GM21381 (cell line): ENCODE results near the gene SSTR5.

Experiments
- ATAC-seq: cut with Tn5 transposase; IDR thresholded peaks from one replicate; pipeline ENCODE4 v1.9.1; 2021; ENCODE audit warnings: mild to moderate bottlenecking, moderate library complexity; ENCODE audit not compliant: unreplicated experiment

Gene SSTR5

GRCh38 chr16:1101133-1101532, 28.6 kb downstream of the SSTR5 start:
- ATAC-seq = no peak

DNA sequence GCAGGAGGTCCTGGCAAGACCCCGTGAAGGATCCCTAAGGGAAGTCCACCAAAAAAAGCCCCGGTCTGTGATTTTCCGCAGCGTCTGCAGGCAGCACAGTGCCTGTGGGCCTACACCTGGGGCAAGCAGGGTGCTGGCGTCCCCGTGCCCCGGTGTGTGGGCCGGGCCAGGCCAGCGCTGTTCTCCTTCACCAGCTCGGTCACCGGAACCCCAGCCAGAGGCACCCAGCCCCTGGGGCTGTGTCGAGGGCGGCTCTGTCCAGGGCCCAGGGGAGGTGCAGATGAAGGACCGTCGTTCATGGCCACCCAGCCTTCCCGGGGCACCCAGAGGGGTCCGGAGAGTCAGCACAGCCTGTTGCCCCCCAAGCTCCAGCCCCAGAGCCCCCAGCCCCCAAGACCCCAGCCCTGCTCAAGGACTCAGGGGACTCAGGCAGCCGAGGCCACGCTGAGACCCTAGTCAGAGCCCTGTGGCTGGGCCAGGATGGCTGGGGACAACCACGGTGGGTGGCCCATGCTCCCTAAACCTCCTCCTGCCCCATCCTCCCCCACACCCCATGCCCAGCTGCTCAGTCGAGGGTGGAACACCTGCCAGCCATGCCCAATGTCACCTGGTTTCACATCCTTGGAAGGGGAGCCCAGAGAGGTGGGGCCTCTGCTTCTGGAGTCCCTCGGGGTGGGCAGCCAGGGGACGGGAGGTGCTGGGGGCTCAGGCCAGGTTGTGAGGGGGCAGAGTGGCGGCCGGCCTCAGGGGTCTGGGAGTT, 29.2 kb downstream of the SSTR5 start:
- no peak for ATAC-seq

GRCh38 chr16:1102333-1102700, 29.8 kb downstream of the SSTR5 start:
- no peak for ATAC-seq

DNA sequence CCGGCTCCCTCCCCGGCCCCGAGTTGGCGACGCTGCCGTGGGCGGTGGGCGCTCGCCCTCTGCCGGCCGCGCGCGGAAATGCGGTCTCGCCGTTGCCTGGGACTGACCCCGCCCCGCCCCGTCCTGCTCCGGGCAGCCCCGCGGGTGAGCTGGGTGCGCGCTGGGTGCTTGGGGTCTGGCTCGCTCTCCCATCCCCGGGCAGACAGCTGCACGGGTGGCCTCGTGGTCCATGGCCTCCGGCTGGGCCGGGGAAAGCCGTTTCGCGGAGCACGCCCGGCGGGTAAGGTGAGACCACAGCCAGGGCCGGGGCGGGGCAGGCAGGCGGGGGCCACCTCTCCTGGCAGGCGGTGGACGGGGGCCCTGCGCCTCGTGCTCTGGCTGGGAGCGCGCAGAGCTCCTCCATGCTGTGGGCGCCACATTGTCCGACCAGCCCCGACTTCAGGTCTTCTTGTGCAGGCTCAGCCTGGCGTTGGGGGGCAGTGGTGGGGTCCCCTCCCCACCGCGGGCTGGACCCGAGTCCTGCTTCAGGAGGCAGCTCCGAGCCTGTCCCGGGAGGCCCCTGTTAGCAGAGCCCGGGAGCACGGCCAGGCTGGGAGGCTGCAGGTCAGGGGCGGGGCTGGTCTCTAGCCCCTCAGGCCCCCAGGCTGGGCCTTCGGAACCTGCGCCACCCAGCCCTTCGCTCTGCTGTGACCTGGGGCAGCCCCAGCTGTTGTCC, 30.5 kb downstream of the SSTR5 start:
- no peak for ATAC-seq

DNA sequence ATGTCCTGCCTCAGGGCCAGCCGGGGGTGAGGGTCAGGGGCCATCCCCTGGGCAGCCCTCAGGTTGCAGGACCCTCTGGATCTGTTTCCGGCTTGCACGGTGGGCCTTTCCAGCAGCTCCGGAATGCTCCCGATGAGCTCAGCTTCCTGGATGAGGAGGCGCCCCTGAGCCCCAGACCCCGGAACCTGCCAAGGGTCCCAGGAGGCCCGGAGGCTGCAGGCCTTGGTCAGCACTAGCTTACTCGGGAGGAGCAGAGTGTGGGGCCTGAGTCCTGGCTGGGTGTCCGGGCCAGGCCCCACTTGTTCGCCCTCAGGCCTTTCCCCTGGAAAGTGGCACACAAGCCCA, 31.1 kb downstream of the SSTR5 start:
- no peak for ATAC-seq

DNA sequence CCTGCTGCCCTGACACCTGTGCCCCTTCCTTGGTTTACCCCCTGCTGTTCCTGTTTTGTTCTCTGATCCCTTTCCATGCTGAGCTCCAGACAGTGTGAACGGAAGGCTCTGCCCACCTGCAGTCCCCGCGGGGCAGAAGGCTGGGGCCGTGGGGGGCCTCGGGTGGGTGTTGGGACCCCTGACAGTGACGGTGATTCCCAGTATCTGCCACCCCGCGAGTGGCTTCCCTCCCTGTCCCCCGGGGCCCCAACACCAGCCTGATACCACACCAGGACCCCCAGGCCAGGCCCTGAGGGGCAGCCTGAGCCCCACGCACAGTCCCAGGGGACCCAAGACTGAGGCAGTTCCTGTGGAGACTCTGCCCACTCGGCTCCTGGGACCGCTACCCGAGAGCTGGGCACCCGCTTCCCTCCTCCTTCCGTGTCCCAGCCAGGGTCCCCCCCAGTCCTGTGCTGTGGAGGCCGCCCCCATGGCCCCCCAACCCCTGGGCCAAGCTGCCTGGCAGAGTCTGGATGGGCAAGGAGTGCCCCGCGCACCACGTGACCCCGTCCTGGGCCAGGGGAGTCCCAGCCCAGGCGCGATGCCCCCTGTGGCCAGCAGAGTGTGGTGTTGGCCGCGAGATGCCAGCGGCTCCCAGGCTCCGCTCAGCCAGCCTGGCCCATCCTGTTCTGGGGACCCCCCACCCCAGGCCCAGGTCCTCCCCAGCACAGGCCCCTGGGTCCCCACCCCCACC, 33.5 kb downstream of the SSTR5 start:
- no peak for ATAC-seq

DNA sequence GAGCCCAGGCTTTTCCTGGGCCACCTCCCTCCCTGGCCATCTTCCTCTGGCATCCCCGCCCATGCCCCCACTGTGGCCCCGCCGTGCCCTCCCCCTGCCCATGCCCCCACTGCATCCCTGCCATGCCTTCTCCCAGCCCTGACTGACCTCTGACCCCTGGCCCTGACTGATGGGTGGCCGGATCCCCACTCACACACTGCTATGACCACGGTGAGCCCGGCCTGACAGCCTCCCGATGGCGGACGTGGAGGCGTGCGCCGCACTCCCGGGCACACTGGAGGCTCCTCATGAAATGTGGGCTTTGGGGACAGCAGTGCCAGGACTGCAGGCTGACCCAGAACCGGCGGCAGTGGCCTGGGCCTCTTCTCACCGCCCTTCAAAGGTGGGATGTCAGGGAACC, 34.1 kb downstream of the SSTR5 start:
- no peak for ATAC-seq

DNA sequence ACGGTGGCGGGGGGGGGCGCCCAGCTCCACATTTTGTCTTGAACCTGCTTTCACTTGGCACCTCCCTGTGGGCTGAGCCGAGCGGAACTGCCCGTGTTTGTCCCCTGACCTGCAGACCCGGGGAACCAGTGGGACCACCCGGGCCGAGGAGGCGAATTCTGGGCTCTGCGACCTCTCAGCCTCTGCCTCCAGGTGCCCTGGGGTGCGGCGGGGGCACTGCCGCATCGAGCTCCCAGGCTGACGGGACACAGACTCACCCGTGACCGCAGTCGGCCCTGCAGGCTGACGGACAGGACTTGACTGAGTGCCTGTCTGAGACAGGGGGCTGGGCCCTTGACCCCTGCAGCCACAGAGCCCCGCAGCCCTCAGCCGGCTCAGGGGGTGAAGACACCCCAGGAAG, 34.6 kb downstream of the SSTR5 start:
- ATAC-seq = no peak

DNA sequence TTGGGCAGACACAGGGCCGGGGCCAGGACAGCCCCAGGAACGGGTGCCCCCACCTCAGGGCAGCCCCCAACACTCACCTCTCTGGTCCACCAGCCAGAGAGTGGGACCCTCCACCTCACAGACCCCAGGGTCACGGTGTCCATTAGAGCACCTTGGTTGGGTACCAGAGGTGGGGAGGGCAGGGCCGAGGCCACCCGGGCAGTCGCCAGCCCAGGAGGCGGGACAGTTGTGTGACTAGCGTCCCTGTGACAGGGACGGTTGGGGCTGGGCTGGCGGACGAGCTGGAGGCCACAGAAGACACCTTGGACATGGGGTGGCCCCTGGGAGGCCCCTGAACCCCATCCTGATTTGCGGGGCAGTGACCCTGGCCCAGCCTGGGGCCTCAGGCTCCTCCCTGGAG, 35.2 kb downstream of the SSTR5 start:
- no peak for ATAC-seq

GRCh38 chr16:1108299-1109252, 36.0 kb downstream of the SSTR5 start:
- no peak for ATAC-seq

DNA sequence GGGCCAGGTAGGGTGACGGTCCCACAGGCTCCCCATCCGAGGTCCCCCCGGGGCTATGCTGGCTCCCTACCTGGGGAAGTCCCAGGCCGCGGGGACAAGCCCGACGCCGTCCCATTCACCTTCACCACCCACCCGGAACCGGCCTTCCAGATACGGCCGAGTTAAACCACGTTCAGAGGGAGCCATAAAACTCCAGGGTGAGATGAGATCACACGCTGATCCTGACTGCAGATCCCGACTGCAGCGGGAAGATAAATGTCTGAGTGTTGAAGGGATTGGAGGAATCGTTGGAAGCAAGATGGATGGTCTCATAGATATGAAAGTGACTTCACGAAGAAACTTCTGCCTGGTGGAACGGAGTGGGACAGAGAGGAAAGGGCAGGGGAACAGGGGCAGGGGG, 37.1 kb downstream of the SSTR5 start:
- no peak for ATAC-seq

GRCh38 chr16:1112506-1113184, 40.1 kb downstream of the SSTR5 start:
- ATAC-seq = no peak

DNA sequence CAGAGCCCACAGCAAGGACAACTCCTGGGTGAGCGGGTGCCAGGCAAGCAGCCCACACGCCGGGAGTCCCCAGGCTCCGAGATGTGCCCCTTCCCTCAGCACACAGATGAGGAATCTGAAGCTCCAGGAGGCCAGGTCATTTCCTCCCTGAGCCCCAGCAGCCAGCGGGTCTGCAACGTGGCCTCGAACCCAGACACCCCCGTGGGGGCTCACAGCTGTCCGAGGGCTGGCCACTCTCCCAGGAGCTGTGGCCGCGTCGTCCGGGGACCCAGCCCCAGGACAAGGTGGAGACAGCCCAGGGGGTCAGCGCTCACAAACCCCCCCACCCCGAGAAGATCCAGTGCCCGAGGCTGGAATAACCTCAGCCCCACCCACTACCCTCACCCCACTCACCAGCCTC, 40.9 kb downstream of the SSTR5 start:
- no peak for ATAC-seq

GRCh38 chr16:1113889-1114526, 41.5 kb downstream of the SSTR5 start:
- no peak for ATAC-seq

GRCh38 chr16:1116693-1117077, 44.1 kb downstream of the SSTR5 start:
- ATAC-seq = no peak

DNA sequence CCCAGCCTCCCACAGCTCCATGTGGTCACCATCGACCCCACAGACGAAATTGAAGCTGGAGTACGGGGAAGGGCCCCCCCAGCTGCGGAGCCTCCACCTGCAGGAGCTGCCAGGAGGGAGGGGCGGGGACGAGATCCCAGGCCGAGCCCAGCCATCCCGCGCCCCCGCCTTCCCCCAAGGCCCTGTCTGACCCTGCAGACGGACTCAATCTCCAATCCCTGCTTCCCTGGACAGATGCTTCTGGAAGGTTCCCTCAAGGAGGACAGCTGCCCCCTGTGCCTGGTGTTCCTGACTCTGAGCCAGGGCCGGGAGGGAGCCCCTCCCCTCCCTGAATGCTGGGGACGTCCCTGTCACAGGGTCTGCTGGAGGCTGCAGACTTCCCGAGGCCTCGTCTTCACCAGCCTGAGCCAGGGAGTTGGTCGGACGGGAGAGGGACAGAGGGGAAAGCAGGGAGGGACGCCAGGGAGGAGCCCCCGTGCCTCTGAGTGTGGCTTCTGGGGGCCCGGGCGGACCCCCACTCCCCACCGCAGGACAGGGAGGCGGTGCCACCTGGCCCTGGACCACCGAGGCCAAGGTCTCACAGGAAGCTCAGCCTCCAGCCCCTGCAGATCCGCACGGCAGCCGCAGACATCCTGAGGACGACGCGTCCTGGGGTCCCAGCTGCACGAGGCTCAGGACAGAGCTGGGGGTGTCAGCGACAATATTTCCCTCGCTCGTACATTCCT, 44.8 kb downstream of the SSTR5 start:
- ATAC-seq = no peak

- ATAC-seq = no peak
Measured at GRCh38 chr16:1117926-1118325, 45.4 kb downstream of the SSTR5 start.

GRCh38 chr16:1119129-1119528, 46.6 kb downstream of the SSTR5 start:
- ATAC-seq = no peak
